Panc1 (cell line): Measurements from ENCODE around the gene SARNP.

ENCODE experiments used
- CTCF ChIP-seq: fragments of 450-650 bp; IDR thresholded peaks from 2 replicates; pipeline ENCODE4 v1.5.1; 2017; ENCODE audit warnings: mild to moderate bottlenecking
- SIN3A ChIP-seq: IDR thresholded peaks from 2 replicates; pipeline ENCODE4 v1.6.1; 2012; ENCODE audit warnings: low read depth, mild to moderate bottlenecking, low read length, moderate library complexity, borderline replicate concordance; ENCODE audit not compliant: insufficient read depth
- TF ChIP-seq, protein P1 (sequence below), 2 experiments: IDR thresholded peaks; 2 replicates each; pipeline ENCODE4 v1.6.1; 2011 to 2012; ENCODE audit warnings: low read depth in 2 of 2, control low read depth in 1 of 2, low read length in 1 of 2, mild to moderate bottlenecking in 1 of 2, moderate library complexity in 1 of 2; ENCODE audit not compliant: insufficient read depth in 1 of 2

GRCh38 chr12:55806982-55807381 lies 10.5 kb downstream of the SARNP start:
- TF ChIP-seq CTCF (no peak), SIN3A (no peak)
- TF ChIP-seq, protein P1, sequence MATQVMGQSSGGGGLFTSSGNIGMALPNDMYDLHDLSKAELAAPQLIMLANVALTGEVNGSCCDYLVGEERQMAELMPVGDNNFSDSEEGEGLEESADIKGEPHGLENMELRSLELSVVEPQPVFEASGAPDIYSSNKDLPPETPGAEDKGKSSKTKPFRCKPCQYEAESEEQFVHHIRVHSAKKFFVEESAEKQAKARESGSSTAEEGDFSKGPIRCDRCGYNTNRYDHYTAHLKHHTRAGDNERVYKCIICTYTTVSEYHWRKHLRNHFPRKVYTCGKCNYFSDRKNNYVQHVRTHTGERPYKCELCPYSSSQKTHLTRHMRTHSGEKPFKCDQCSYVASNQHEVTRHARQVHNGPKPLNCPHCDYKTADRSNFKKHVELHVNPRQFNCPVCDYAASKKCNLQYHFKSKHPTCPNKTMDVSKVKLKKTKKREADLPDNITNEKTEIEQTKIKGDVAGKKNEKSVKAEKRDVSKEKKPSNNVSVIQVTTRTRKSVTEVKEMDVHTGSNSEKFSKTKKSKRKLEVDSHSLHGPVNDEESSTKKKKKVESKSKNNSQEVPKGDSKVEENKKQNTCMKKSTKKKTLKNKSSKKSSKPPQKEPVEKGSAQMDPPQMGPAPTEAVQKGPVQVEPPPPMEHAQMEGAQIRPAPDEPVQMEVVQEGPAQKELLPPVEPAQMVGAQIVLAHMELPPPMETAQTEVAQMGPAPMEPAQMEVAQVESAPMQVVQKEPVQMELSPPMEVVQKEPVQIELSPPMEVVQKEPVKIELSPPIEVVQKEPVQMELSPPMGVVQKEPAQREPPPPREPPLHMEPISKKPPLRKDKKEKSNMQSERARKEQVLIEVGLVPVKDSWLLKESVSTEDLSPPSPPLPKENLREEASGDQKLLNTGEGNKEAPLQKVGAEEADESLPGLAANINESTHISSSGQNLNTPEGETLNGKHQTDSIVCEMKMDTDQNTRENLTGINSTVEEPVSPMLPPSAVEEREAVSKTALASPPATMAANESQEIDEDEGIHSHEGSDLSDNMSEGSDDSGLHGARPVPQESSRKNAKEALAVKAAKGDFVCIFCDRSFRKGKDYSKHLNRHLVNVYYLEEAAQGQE (IDR thresholded peaks at IDR 0.05; ENCODE audit: insufficient read depth in 1 of 2, low read depth in 2 of 2, low read length in 1 of 2) = no peak
